ENCODE results near the gene CABP2.
"Not testable (repeated sequence)": the region's sequence is repeated elsewhere in the genome, so short reads cannot be mapped to it uniquely, and the experiment has no call there.

The CABP2 gene

GRCh38 chr11:67476692-67477091, 46.6 kb downstream of the CABP2 start:
- DNase-seq (ENCODE audit: low spot score): not testable (repeated sequence)

GRCh38 chr11:67472882-67473281, 50.4 kb downstream of the CABP2 start:
- no peak for DNase-seq (ENCODE audit: low spot score)

- DNase-seq (ENCODE audit: low spot score): no peak
These were observed 52.8 kb downstream of the CABP2 start for GRCh38 chr11:67470337-67471002.

GRCh38 chr11:67469508-67469811, 53.8 kb downstream of the CABP2 start:
- DNase-seq (ENCODE audit: low spot score): no peak

Data from CD4-positive, alpha-beta T cell treated with Interleukin-15 for 4 hours (primary cell).